H1 (cell line): ENCODE data around the gene COL9A2. TPM values are rescaled to one million over a fixed set of nuclear protein-coding genes. Genes with fewer than 3 reads are reported as not detected.
"Not testable (repeated sequence)": the region's sequence is repeated elsewhere in the genome, so short reads cannot be mapped to it uniquely, and the experiment has no call there.

ENCODE experiments used
- CTCF ChIA-PET: fragments of 300-600 bp; sonication (Branson Sonifier 250); formaldehyde crosslinking; loops from one replicate; lab custom pipeline; 2021; ENCODE audit not compliant: partially characterized antibody; lab: Charles Lee
- POLR2A ChIA-PET: fragments of 300-600 bp; sonication (Branson Sonifier 250); formaldehyde crosslinking; loops from one replicate; lab custom pipeline; 2021; ENCODE audit warnings: inconsistent platforms; ENCODE audit not compliant: partially characterized antibody; lab: Charles Lee
- DNase-seq, 2 experiments: peaks; one replicate each; pipeline versions ENCODE4 v3.0.0 to v3.0.0-alpha.2; 2010 to 2022; ENCODE audit warnings: low spot score in 2 of 2, low read depth in 1 of 2, mixed read lengths in 1 of 2
- FAIRE-seq: peaks from 2 replicates; lab custom pipeline; 2011; peaks lifted over from hg19 to GRCh38; lab: Jason Lieb, UNC
- H2AFZ ChIP-seq: 2 replicates; pipeline ENCODE4 v1.8.1; 2012; ENCODE audit warnings: low read length, inconsistent platforms
- H2AK5ac ChIP-seq: 2 replicates; pipeline ENCODE4 v1.6.1; 2013; ENCODE audit warnings: low read depth, low read length
- H2BK120ac ChIP-seq: replicated peaks from 2 replicates; pipeline ENCODE3; 2013; ENCODE audit warnings: low read depth, low read length, inconsistent platforms
- H2BK12ac ChIP-seq: 2 replicates; pipeline ENCODE4 v1.6.1; 2013; ENCODE audit warnings: low read depth, low read length
- H2BK15ac ChIP-seq: 2 replicates; pipeline ENCODE4 v1.6.1; 2013; ENCODE audit warnings: low read length
- H2BK20ac ChIP-seq: 2 replicates; pipeline ENCODE4 v1.6.1; 2013; ENCODE audit warnings: low read length
- H2BK5ac ChIP-seq: 2 replicates; pipeline ENCODE4 v1.6.1; 2013; ENCODE audit warnings: low read depth, low read length
- H3K14ac ChIP-seq: 2 replicates; pipeline ENCODE4 v1.6.1; 2013; ENCODE audit warnings: inconsistent platforms; ENCODE audit not compliant: insufficient read length
- H3K18ac ChIP-seq: 2 replicates; pipeline ENCODE4 v1.6.1; 2013; ENCODE audit warnings: low read length; ENCODE audit errors: extremely low read depth
- H3K23ac ChIP-seq: 2 replicates; pipeline ENCODE4 v1.6.1; 2013; ENCODE audit warnings: inconsistent platforms; ENCODE audit not compliant: insufficient read length
- H3K23me2 ChIP-seq: 2 replicates; pipeline ENCODE4 v1.6.1; 2013; ENCODE audit warnings: low read depth, low read length
- H3K27ac ChIP-seq: 2 replicates; pipeline ENCODE4 v1.6.1; 2011; ENCODE audit warnings: low read depth, low read length, inconsistent platforms
- H3K27me3 ChIP-seq, 4 experiments: replicated peaks in 1 of 4; 1 replicate in 1 of 4; 2 replicates in 3 of 4; pipeline versions ENCODE4 v1.6.1 to v1.8.1; 2011 to 2013; ENCODE audit warnings: low read length in 3 of 4, mild to moderate bottlenecking in 3 of 4, inconsistent platforms in 2 of 4, mixed read lengths in 2 of 4, moderate library complexity in 1 of 4; ENCODE audit not compliant: control insufficient read depth in 3 of 4, insufficient read depth in 3 of 4; ENCODE audit errors: extremely low read depth in 1 of 4
- H3K36me3 ChIP-seq, 4 experiments: 2 replicates each; pipeline versions ENCODE4 v1.6.1 to v1.8.1; 2011 to 2013; ENCODE audit warnings: mild to moderate bottlenecking in 4 of 4, low read length in 3 of 4, moderate library complexity in 2 of 4, control low read depth in 1 of 4, inconsistent platforms in 1 of 4; ENCODE audit not compliant: insufficient read depth in 4 of 4, control insufficient read depth in 2 of 4
- H3K4ac ChIP-seq: replicated peaks from 2 replicates; pipeline ENCODE3; 2013; ENCODE audit warnings: low read length, low read depth, mixed read lengths, inconsistent platforms; ENCODE audit not compliant: insufficient read length
- H3K4me1 ChIP-seq, 4 experiments: replicated peaks in 1 of 4; 1 replicate in 1 of 4; 2 replicates in 3 of 4; pipeline versions ENCODE4 v1.6.1 to v1.8.1; 2011 to 2013; ENCODE audit warnings: low read length in 3 of 4, inconsistent platforms in 2 of 4, mixed read lengths in 1 of 4; ENCODE audit not compliant: insufficient read depth in 4 of 4, control insufficient read depth in 3 of 4
- H3K4me2 ChIP-seq, 2 experiments: 2 replicates each; pipeline versions ENCODE4 v1.6.1 to v1.8.1; 2011 to 2013; ENCODE audit warnings: low read depth in 2 of 2, low read length in 2 of 2, control low read depth in 1 of 2, inconsistent platforms in 1 of 2, mild to moderate bottlenecking in 1 of 2; ENCODE audit not compliant: insufficient read depth in 1 of 2
- H3K4me3 ChIP-seq, 4 experiments: fragments of 200-600, 300-600 bp in 1 of 4; sonication (generic), shearing (Covaris generic), sonication (Bioruptor Twin) in 1 of 4; 2 replicates each; pipeline versions ENCODE4 v1.5.1 to v1.8.1; 2011 to 2016; ENCODE audit warnings: low read length in 4 of 4, low read depth in 3 of 4, control low read depth in 2 of 4, inconsistent platforms in 2 of 4, mild to moderate bottlenecking in 2 of 4, mixed read lengths in 1 of 4, moderate library complexity in 1 of 4; ENCODE audit not compliant: insufficient read depth in 2 of 4; ENCODE audit errors: extremely low read depth in 1 of 4
- H3K56ac ChIP-seq: replicated peaks from 2 replicates; pipeline ENCODE3; 2013; ENCODE audit warnings: low read depth, mild to moderate bottlenecking, mixed read lengths, low read length, inconsistent platforms; ENCODE audit not compliant: insufficient read length
- H3K79me1 ChIP-seq: 2 replicates; pipeline ENCODE4 v1.6.1; 2013; ENCODE audit warnings: low read depth, low read length, control low read depth
- H3K79me2 ChIP-seq, 2 experiments: 2 replicates each; pipeline versions ENCODE4 v1.6.1 to v1.8.1; 2012 to 2013; ENCODE audit warnings: low read length in 2 of 2, mild to moderate bottlenecking in 2 of 2, inconsistent platforms in 1 of 2; ENCODE audit not compliant: insufficient read depth in 2 of 2, control insufficient read depth in 1 of 2
- H3K9ac ChIP-seq, 4 experiments: replicated peaks in 1 of 4; 1 replicate in 1 of 4; 2 replicates in 3 of 4; pipeline versions ENCODE4 v1.6.1 to v1.8.1; 2011 to 2013; ENCODE audit warnings: low read depth in 3 of 4, low read length in 3 of 4, control low read depth in 2 of 4, mild to moderate bottlenecking in 2 of 4, moderate library complexity in 2 of 4, inconsistent platforms in 1 of 4; ENCODE audit errors: extremely low read depth in 1 of 4
- H3K9me3 ChIP-seq, 2 experiments: 2 replicates each; pipeline versions ENCODE4 v1.6.1 to v1.8.1; 2012 to 2013; ENCODE audit warnings: mild to moderate bottlenecking in 2 of 2, moderate library complexity in 2 of 2, control low read depth in 1 of 2, inconsistent platforms in 1 of 2, low read depth in 1 of 2, low read length in 1 of 2, mixed read lengths in 1 of 2; ENCODE audit not compliant: insufficient read depth in 2 of 2
- H4K20me1 ChIP-seq, 2 experiments: replicated peaks in 1 of 2; 2 replicates each; pipeline versions ENCODE3 to v1.8.1; 2011 to 2013; ENCODE audit warnings: inconsistent platforms in 2 of 2, low read length in 2 of 2, mild to moderate bottlenecking in 1 of 2; ENCODE audit not compliant: insufficient read depth in 2 of 2, control insufficient read depth in 1 of 2
- H4K5ac ChIP-seq: 2 replicates; pipeline ENCODE4 v1.6.1; 2013; ENCODE audit warnings: low read length, low read depth, mixed read lengths, inconsistent platforms; ENCODE audit not compliant: insufficient read length
- H4K8ac ChIP-seq: 2 replicates; pipeline ENCODE4 v1.8.0; 2013; ENCODE audit warnings: mild to moderate bottlenecking, moderate library complexity, low read length, inconsistent platforms; ENCODE audit not compliant: insufficient read depth; ENCODE audit errors: extremely low read depth
- H4K91ac ChIP-seq: replicated peaks from 2 replicates; pipeline ENCODE3; 2013; ENCODE audit warnings: low read length, mixed read lengths, inconsistent platforms; ENCODE audit not compliant: insufficient read length
- WGBS, 2 experiments: shearing (Covaris generic) in 1 of 2; methylation state at CpG; one replicate each; pipeline versions ENCODE4 v1.1.6 to v1.1.7; 2013 to 2015; ENCODE audit warnings: low lambda C conversion rate in 2 of 2, mixed read lengths in 2 of 2, inconsistent platforms in 1 of 2, low coverage in 1 of 2, missing lambda C conversion rate in 1 of 2; ENCODE audit not compliant: insufficient replicate concordance in 2 of 2, insufficient coverage in 1 of 2, insufficient read length in 1 of 2; ENCODE audit errors: extremely low coverage in 1 of 2, missing lambda C conversion rate in 1 of 2; 5-methylcytosine and 5-hydroxymethylcytosine counted together
- polyA plus RNA-seq, 7 experiments: library from polyadenylated mRNA; depleted of rRNA in 3 of 7; stranded (reverse) in 5 of 7; unstranded in 2 of 7; fragments of >200 nt in 5 of 7; fragments of 200-250 nt in 2 of 7; gene quantifications; 1 replicate in 5 of 7; 2 replicates in 1 of 7; 4 replicates in 1 of 7; pipeline versions ENCODE4 v1.2.1 to v1.2.3, GENCODE V29; 2011 to 2013; ENCODE audit warnings: missing spikeins in 2 of 7, mixed read lengths in 2 of 7
- total RNA-seq: library from RNA; stranded (reverse); fragmentation: NEBNext Ultra II Directional; extraction: Animal tissue kit (Norgen Biotek cat#: 25700); gene quantifications from 2 replicates; pipeline ENCODE4 v1.2.1, GENCODE V29; 2021

COL9A2 gene
- total and polyA plus RNA-seq, 2 of the 8 experiments (the other 6 are each of a cell fraction or from before 2014, with no cell fraction given), result 3.2 to 3.3 TPM

- H3K4ac ChIP-seq, H4K20me1 ChIP-seq, DNase-seq, H3K23ac ChIP-seq, H2AFZ ChIP-seq, H2BK120ac ChIP-seq, H3K27ac ChIP-seq, H3K23me2 ChIP-seq, H3K36me3 ChIP-seq, H3K56ac ChIP-seq, H4K8ac ChIP-seq, H3K79me2 ChIP-seq, H4K5ac ChIP-seq, H2BK12ac ChIP-seq, POLR2A ChIA-PET, H3K9ac ChIP-seq, H3K14ac ChIP-seq, H3K9me3 ChIP-seq, H2BK15ac ChIP-seq, FAIRE-seq, H4K91ac ChIP-seq, H3K4me1 ChIP-seq, H2BK20ac ChIP-seq, H2AK5ac ChIP-seq, H2BK5ac ChIP-seq, H3K79me1 ChIP-seq, H3K27me3 ChIP-seq, H3K4me2 ChIP-seq, H3K18ac ChIP-seq, H3K4me3 ChIP-seq: not testable (repeated sequence)
- 93% methylated on average over 3 of the region's 3 CpGs; no CpG with 5 or more reads in 1 of the 2 experiments for WGBS, 2 experiments
- CTCF ChIA-PET, result interaction anchor here (1.1 to 12.6 kb wide), 5 partner anchors 11 to 189 kb away, joined by 3 to 144 read pairs (median 12); partner anchors contain the start of gene COL9A2
Measured at GRCh38 chr1:40342381-40342717, 25.3 kb upstream of the COL9A2 start.
